H1 (cell line): ENCODE results near the gene MYCBPAP. TPM values are rescaled to one million over a fixed set of nuclear protein-coding genes. Genes with fewer than 3 reads are reported as not detected.

Experiments used
- CTCF ChIA-PET: fragments of 300-600 bp; sonication (Branson Sonifier 250); formaldehyde crosslinking; loops from one replicate; lab custom pipeline; 2021; ENCODE audit not compliant: partially characterized antibody; lab: Charles Lee
- POLR2A ChIA-PET: fragments of 300-600 bp; sonication (Branson Sonifier 250); formaldehyde crosslinking; loops from one replicate; lab custom pipeline; 2021; ENCODE audit warnings: inconsistent platforms; ENCODE audit not compliant: partially characterized antibody; lab: Charles Lee
- DNase-seq, 2 experiments: peaks; one replicate each; pipeline versions ENCODE4 v3.0.0 to v3.0.0-alpha.2; 2010 to 2022; ENCODE audit warnings: low spot score in 2 of 2, low read depth in 1 of 2, mixed read lengths in 1 of 2
- FAIRE-seq: peaks from 2 replicates; lab custom pipeline; 2011; peaks lifted over from hg19 to GRCh38; lab: Jason Lieb, UNC
- H2AFZ ChIP-seq: 2 replicates; pipeline ENCODE4 v1.8.1; 2012; ENCODE audit warnings: low read length, inconsistent platforms
- H2AK5ac ChIP-seq: 2 replicates; pipeline ENCODE4 v1.6.1; 2013; ENCODE audit warnings: low read depth, low read length
- H2BK120ac ChIP-seq: replicated peaks from 2 replicates; pipeline ENCODE3; 2013; ENCODE audit warnings: low read depth, low read length, inconsistent platforms
- H2BK12ac ChIP-seq: 2 replicates; pipeline ENCODE4 v1.6.1; 2013; ENCODE audit warnings: low read depth, low read length
- H2BK15ac ChIP-seq: 2 replicates; pipeline ENCODE4 v1.6.1; 2013; ENCODE audit warnings: low read length
- H2BK20ac ChIP-seq: 2 replicates; pipeline ENCODE4 v1.6.1; 2013; ENCODE audit warnings: low read length
- H2BK5ac ChIP-seq: 2 replicates; pipeline ENCODE4 v1.6.1; 2013; ENCODE audit warnings: low read depth, low read length
- H3K14ac ChIP-seq: 2 replicates; pipeline ENCODE4 v1.6.1; 2013; ENCODE audit warnings: inconsistent platforms; ENCODE audit not compliant: insufficient read length
- H3K18ac ChIP-seq: 2 replicates; pipeline ENCODE4 v1.6.1; 2013; ENCODE audit warnings: low read length; ENCODE audit errors: extremely low read depth
- H3K23ac ChIP-seq: 2 replicates; pipeline ENCODE4 v1.6.1; 2013; ENCODE audit warnings: inconsistent platforms; ENCODE audit not compliant: insufficient read length
- H3K23me2 ChIP-seq: 2 replicates; pipeline ENCODE4 v1.6.1; 2013; ENCODE audit warnings: low read depth, low read length
- H3K27ac ChIP-seq: 2 replicates; pipeline ENCODE4 v1.6.1; 2011; ENCODE audit warnings: low read depth, low read length, inconsistent platforms
- H3K27me3 ChIP-seq, 4 experiments: replicated peaks in 1 of 4; 1 replicate in 1 of 4; 2 replicates in 3 of 4; pipeline versions ENCODE4 v1.6.1 to v1.8.1; 2011 to 2013; ENCODE audit warnings: low read length in 3 of 4, mild to moderate bottlenecking in 3 of 4, inconsistent platforms in 2 of 4, mixed read lengths in 2 of 4, moderate library complexity in 1 of 4; ENCODE audit not compliant: control insufficient read depth in 3 of 4, insufficient read depth in 3 of 4; ENCODE audit errors: extremely low read depth in 1 of 4
- H3K36me3 ChIP-seq, 4 experiments: 2 replicates each; pipeline versions ENCODE4 v1.6.1 to v1.8.1; 2011 to 2013; ENCODE audit warnings: mild to moderate bottlenecking in 4 of 4, low read length in 3 of 4, moderate library complexity in 2 of 4, control low read depth in 1 of 4, inconsistent platforms in 1 of 4; ENCODE audit not compliant: insufficient read depth in 4 of 4, control insufficient read depth in 2 of 4
- H3K4ac ChIP-seq: replicated peaks from 2 replicates; pipeline ENCODE3; 2013; ENCODE audit warnings: low read length, low read depth, mixed read lengths, inconsistent platforms; ENCODE audit not compliant: insufficient read length
- H3K4me1 ChIP-seq, 4 experiments: replicated peaks in 1 of 4; 1 replicate in 1 of 4; 2 replicates in 3 of 4; pipeline versions ENCODE4 v1.6.1 to v1.8.1; 2011 to 2013; ENCODE audit warnings: low read length in 3 of 4, inconsistent platforms in 2 of 4, mixed read lengths in 1 of 4; ENCODE audit not compliant: insufficient read depth in 4 of 4, control insufficient read depth in 3 of 4
- H3K4me2 ChIP-seq, 2 experiments: 2 replicates each; pipeline versions ENCODE4 v1.6.1 to v1.8.1; 2011 to 2013; ENCODE audit warnings: low read depth in 2 of 2, low read length in 2 of 2, control low read depth in 1 of 2, inconsistent platforms in 1 of 2, mild to moderate bottlenecking in 1 of 2; ENCODE audit not compliant: insufficient read depth in 1 of 2
- H3K4me3 ChIP-seq, 4 experiments: fragments of 200-600, 300-600 bp in 1 of 4; sonication (generic), shearing (Covaris generic), sonication (Bioruptor Twin) in 1 of 4; 2 replicates each; pipeline versions ENCODE4 v1.5.1 to v1.8.1; 2011 to 2016; ENCODE audit warnings: low read length in 4 of 4, low read depth in 3 of 4, control low read depth in 2 of 4, inconsistent platforms in 2 of 4, mild to moderate bottlenecking in 2 of 4, mixed read lengths in 1 of 4, moderate library complexity in 1 of 4; ENCODE audit not compliant: insufficient read depth in 2 of 4; ENCODE audit errors: extremely low read depth in 1 of 4
- H3K56ac ChIP-seq: replicated peaks from 2 replicates; pipeline ENCODE3; 2013; ENCODE audit warnings: low read depth, mild to moderate bottlenecking, mixed read lengths, low read length, inconsistent platforms; ENCODE audit not compliant: insufficient read length
- H3K79me1 ChIP-seq: 2 replicates; pipeline ENCODE4 v1.6.1; 2013; ENCODE audit warnings: low read depth, low read length, control low read depth
- H3K79me2 ChIP-seq, 2 experiments: 2 replicates each; pipeline versions ENCODE4 v1.6.1 to v1.8.1; 2012 to 2013; ENCODE audit warnings: low read length in 2 of 2, mild to moderate bottlenecking in 2 of 2, inconsistent platforms in 1 of 2; ENCODE audit not compliant: insufficient read depth in 2 of 2, control insufficient read depth in 1 of 2
- H3K9ac ChIP-seq, 4 experiments: replicated peaks in 1 of 4; 1 replicate in 1 of 4; 2 replicates in 3 of 4; pipeline versions ENCODE4 v1.6.1 to v1.8.1; 2011 to 2013; ENCODE audit warnings: low read depth in 3 of 4, low read length in 3 of 4, control low read depth in 2 of 4, mild to moderate bottlenecking in 2 of 4, moderate library complexity in 2 of 4, inconsistent platforms in 1 of 4; ENCODE audit errors: extremely low read depth in 1 of 4
- H3K9me3 ChIP-seq, 2 experiments: 2 replicates each; pipeline versions ENCODE4 v1.6.1 to v1.8.1; 2012 to 2013; ENCODE audit warnings: mild to moderate bottlenecking in 2 of 2, moderate library complexity in 2 of 2, control low read depth in 1 of 2, inconsistent platforms in 1 of 2, low read depth in 1 of 2, low read length in 1 of 2, mixed read lengths in 1 of 2; ENCODE audit not compliant: insufficient read depth in 2 of 2
- H4K20me1 ChIP-seq, 2 experiments: replicated peaks in 1 of 2; 2 replicates each; pipeline versions ENCODE3 to v1.8.1; 2011 to 2013; ENCODE audit warnings: inconsistent platforms in 2 of 2, low read length in 2 of 2, mild to moderate bottlenecking in 1 of 2; ENCODE audit not compliant: insufficient read depth in 2 of 2, control insufficient read depth in 1 of 2
- H4K5ac ChIP-seq: 2 replicates; pipeline ENCODE4 v1.6.1; 2013; ENCODE audit warnings: low read length, low read depth, mixed read lengths, inconsistent platforms; ENCODE audit not compliant: insufficient read length
- H4K8ac ChIP-seq: 2 replicates; pipeline ENCODE4 v1.8.0; 2013; ENCODE audit warnings: mild to moderate bottlenecking, moderate library complexity, low read length, inconsistent platforms; ENCODE audit not compliant: insufficient read depth; ENCODE audit errors: extremely low read depth
- H4K91ac ChIP-seq: replicated peaks from 2 replicates; pipeline ENCODE3; 2013; ENCODE audit warnings: low read length, mixed read lengths, inconsistent platforms; ENCODE audit not compliant: insufficient read length
- BACH1 ChIP-seq: IDR thresholded peaks from 2 replicates; pipeline ENCODE4 v1.6.1; 2012; ENCODE audit warnings: low read length, improper control_type of control experiment
- CTBP2 ChIP-seq: IDR thresholded peaks from 2 replicates; pipeline ENCODE4 v1.7.0; 2011; ENCODE audit warnings: borderline replicate concordance, mild to moderate bottlenecking, moderate library complexity, mixed read lengths, low read length; ENCODE audit not compliant: insufficient read depth, insufficient read length
- E2F6 ChIP-seq: IDR thresholded peaks from 2 replicates; pipeline ENCODE4 v1.6.1; 2012; ENCODE audit warnings: inconsistent platforms
- EZH2 ChIP-seq: fragments of 200-600 bp; sonication (generic); IDR thresholded peaks from 2 replicates; pipeline ENCODE4 v1.7.1; 2012; ENCODE audit warnings: low read depth, mild to moderate bottlenecking, moderate library complexity, low read length, inconsistent platforms; ENCODE audit not compliant: severe bottlenecking
- HDAC6 ChIP-seq: IDR thresholded peaks from one replicate; pipeline ENCODE4 v1.7.1; 2012; ENCODE audit warnings: low read depth, mild to moderate bottlenecking, inconsistent platforms, low read length, moderate library complexity
- KDM4A ChIP-seq: IDR thresholded peaks from one replicate; pipeline ENCODE4 v1.7.1; 2012; ENCODE audit warnings: low read depth, mild to moderate bottlenecking, moderate library complexity, low read length, inconsistent platforms; ENCODE audit not compliant: severe bottlenecking
- NRF1 ChIP-seq: IDR thresholded peaks from 2 replicates; pipeline ENCODE4 v1.6.1; 2011; ENCODE audit warnings: mild to moderate bottlenecking, low read depth, low read length, improper control_type of control experiment
- SIRT6 ChIP-seq: IDR thresholded peaks from one replicate; pipeline ENCODE4 v1.7.1; 2012; ENCODE audit warnings: low read length, inconsistent platforms
- SIX5 ChIP-seq: IDR thresholded peaks from 2 replicates; pipeline ENCODE4 v1.6.1; 2011; ENCODE audit warnings: mild to moderate bottlenecking, low read depth, low read length
- TAF1 ChIP-seq: IDR thresholded peaks from 2 replicates; pipeline ENCODE4 v1.6.1; 2011; ENCODE audit warnings: mild to moderate bottlenecking, low read depth, low read length
- WGBS, 2 experiments: shearing (Covaris generic) in 1 of 2; methylation state at CpG; one replicate each; pipeline versions ENCODE4 v1.1.6 to v1.1.7; 2013 to 2015; ENCODE audit warnings: low lambda C conversion rate in 2 of 2, mixed read lengths in 2 of 2, inconsistent platforms in 1 of 2, low coverage in 1 of 2, missing lambda C conversion rate in 1 of 2; ENCODE audit not compliant: insufficient replicate concordance in 2 of 2, insufficient coverage in 1 of 2, insufficient read length in 1 of 2; ENCODE audit errors: extremely low coverage in 1 of 2, missing lambda C conversion rate in 1 of 2; 5-methylcytosine and 5-hydroxymethylcytosine counted together
- polyA plus RNA-seq, 7 experiments: library from polyadenylated mRNA; depleted of rRNA in 3 of 7; stranded (reverse) in 5 of 7; unstranded in 2 of 7; fragments of >200 nt in 5 of 7; fragments of 200-250 nt in 2 of 7; gene quantifications; 1 replicate in 5 of 7; 2 replicates in 1 of 7; 4 replicates in 1 of 7; pipeline versions ENCODE4 v1.2.1 to v1.2.3, GENCODE V29; 2011 to 2013; ENCODE audit warnings: missing spikeins in 2 of 7, mixed read lengths in 2 of 7
- total RNA-seq: library from RNA; stranded (reverse); fragmentation: NEBNext Ultra II Directional; extraction: Animal tissue kit (Norgen Biotek cat#: 25700); gene quantifications from 2 replicates; pipeline ENCODE4 v1.2.1, GENCODE V29; 2021

MYCBPAP gene
- total and polyA plus RNA-seq, 2 of the 8 experiments (the other 6 are each of a cell fraction or from before 2014, with no cell fraction given) = 0.89 to 3.3 TPM

GRCh38 chr17:50468304-50469207 lies 39.7 kb upstream of the MYCBPAP start, which contains the start of gene CHAD:
CHAD (minus strand) TSS chr17:50468880; CDS start chr17:50468813, 67 bp downstream.
- H3K4me2 ChIP-seq = peak within 1 kb of the TSS; percentile 75 to 90
- H3K79me2 ChIP-seq = no peaks in the 10 kb centered on the region
- no peak within 1 kb of the TSS for H4K91ac ChIP-seq
- peak within 1 kb of the TSS in 2 of 4 experiments; percentile 18 to 52; a peak in 2 of 7 replicates for H3K9ac ChIP-seq
- CTCF ChIA-PET = interaction anchor here (0.7 to 8.8 kb wide), 8 partner anchors 11 to 156 kb away, joined by 3 to 49 read pairs (median 4); partner anchors contain the start of genes LRRC59 and RSAD1
- DNase-seq = peak in 1 of 2 experiments; percentile 58
- peak within 1 kb of the TSS; percentile 32; the same call in 1 of the 2 replicates for H3K18ac ChIP-seq
- H3K27me3 ChIP-seq = peaks cover 8 to 39% (median 27%) of the 10 kb centered on the region in 4 experiments; a peak in 6 of 7 replicates
- no peak within 1 kb of the TSS for H4K8ac ChIP-seq
- H2AK5ac ChIP-seq = no peak within 1 kb of the TSS
- no peak within 1 kb of the TSS for H3K23ac ChIP-seq
- no peak for FAIRE-seq
- peak within 1 kb of the TSS; percentile 61; the same call in 1 of the 2 replicates for H2BK20ac ChIP-seq
- H2AFZ ChIP-seq = no peak within 1 kb of the TSS
- peaks cover 0 to 17% (median 7%) of the 10 kb centered on the region in 4 experiments; a peak in 6 of 7 replicates for H3K4me1 ChIP-seq
- no peaks in the 10 kb centered on the region for H3K36me3 ChIP-seq
- no peak within 1 kb of the TSS for H4K5ac ChIP-seq
- H3K4me3 ChIP-seq = peak within 1 kb of the TSS; percentile 27 to 62 (median 35)
- H3K23me2 ChIP-seq = peaks cover 7% of the 10 kb centered on the region; the same call in 1 of the 2 replicates
- H3K4ac ChIP-seq = peak within 1 kb of the TSS; percentile 65
- no peaks in the 10 kb centered on the region for H3K79me1 ChIP-seq
- H3K56ac ChIP-seq = no peak within 1 kb of the TSS
- POLR2A ChIA-PET = interaction anchor here (0.8 to 2.4 kb wide), 5 partner anchors 9 to 251 kb away, joined by 3 to 10 read pairs (median 3); partner anchors contain the start of genes LUC7L3 and RSAD1
- H3K9me3 ChIP-seq = no peaks in the 10 kb centered on the region
- H2BK15ac ChIP-seq = 0 out of 2 replicates have a peak within 1 kb of the TSS, but pooled peaks have one; percentile 29
- peaks cover 0 to 9% of the 10 kb centered on the region in 2 experiments for H4K20me1 ChIP-seq
- H2BK5ac ChIP-seq = no peak within 1 kb of the TSS
- no peak within 1 kb of the TSS for H3K27ac ChIP-seq
- 47% methylated on average over 46 of the region's 71 CpGs; no CpG with 5 or more reads in 1 of the 2 experiments for WGBS, 2 experiments
- no peak within 1 kb of the TSS for H2BK120ac ChIP-seq
- H2BK12ac ChIP-seq = 0 out of 2 replicates have a peak within 1 kb of the TSS, but pooled peaks have one; percentile 27
- H3K14ac ChIP-seq = no peak within 1 kb of the TSS
- TF ChIP-seq EZH2 (peak; percentile 28), HDAC6 (no peak), E2F6 (0 out of 2 replicates have a peak, but pooled peaks have one; percentile 40), NRF1 (no peak), SIX5 (no peak), SIRT6 (no peak), TAF1 (no peak), CTBP2 (no peak), BACH1 (no peak), KDM4A (peak; percentile 42)
